CD4-positive, alpha-beta T cell (primary cell): ENCODE data around the gene HIRA. TPM values are rescaled to one million over a fixed set of nuclear protein-coding genes. Genes with fewer than 3 reads are reported as not detected.
"Not testable (repeated sequence)": the region's sequence is repeated elsewhere in the genome, so short reads cannot be mapped to it uniquely, and the experiment has no call there.

Experiments
- ATAC-seq: fragments of 200-7000 bp; cut with Tn5 transposase; one replicate; pipeline ENCODE4 v1.10.0; 2022; ENCODE audit warnings: mild to moderate bottlenecking; ENCODE audit not compliant: poor library complexity
- CTCF ChIA-PET: fragments of 350-600 bp; sonication (Branson Sonifier 250); formaldehyde crosslinking; loops from one replicate; lab custom pipeline; 2021; ENCODE audit warnings: antibody characterized with exemption, inconsistent platforms; lab: Charles Lee
- POLR2A ChIA-PET: fragments of 350-600 bp; sonication (Branson Sonifier 250); formaldehyde crosslinking; loops from one replicate; lab custom pipeline; 2021; ENCODE audit warnings: antibody characterized with exemption, inconsistent platforms; lab: Charles Lee
- DNase-seq, 14 experiments: peaks; one replicate each; pipeline ENCODE4 v3.0.0-alpha.2; 2013 to 2020; ENCODE audit warnings: mixed read lengths in 2 of 14
- H3K27ac ChIP-seq, 2 donors: one replicate each; pipeline versions ENCODE4 v1.5.1 to v1.7.0; 2013; ENCODE audit warnings: low read length in 2 of 2, low read depth in 1 of 2, mild to moderate bottlenecking in 1 of 2
- H3K27me3 ChIP-seq, 2 experiments: 1 replicate in 1 of 2; 2 replicates in 1 of 2; pipeline versions ENCODE4 v1.6.1 to v1.7.0; 2013; ENCODE audit warnings: low read length in 2 of 2, control low read depth in 1 of 2, mild to moderate bottlenecking in 1 of 2, moderate library complexity in 1 of 2; ENCODE audit not compliant: insufficient read depth in 2 of 2, control insufficient read depth in 1 of 2
- H3K36me3 ChIP-seq: one replicate; pipeline ENCODE4 v1.6.1; 2013; ENCODE audit warnings: low read length, control low read depth; ENCODE audit not compliant: insufficient read depth
- H3K4me1 ChIP-seq: one replicate; pipeline ENCODE4 v1.6.1; 2013; ENCODE audit warnings: low read length, control low read depth; ENCODE audit not compliant: insufficient read depth
- H3K4me3 ChIP-seq: one replicate; pipeline ENCODE4 v1.5.1; 2013; ENCODE audit warnings: mild to moderate bottlenecking, low read length, moderate library complexity
- H3K9me3 ChIP-seq, 2 experiments: 1 replicate in 1 of 2; 2 replicates in 1 of 2; pipeline versions ENCODE4 v1.6.1 to v1.7.0; 2013; ENCODE audit warnings: low read length in 2 of 2, mild to moderate bottlenecking in 2 of 2, control low read depth in 1 of 2, moderate library complexity in 1 of 2; ENCODE audit not compliant: control insufficient read depth in 1 of 2, insufficient read depth in 1 of 2
- H3K27ac Mint-ChIP-seq: one replicate; pipeline ENCODE4 v1.8.0; 2020; ENCODE audit warnings: mixed read lengths
- H3K27me3 Mint-ChIP-seq: one replicate; pipeline ENCODE4 v1.8.0; 2021; ENCODE audit warnings: mixed read lengths
- H3K36me3 Mint-ChIP-seq: one replicate; pipeline ENCODE4 v1.8.0; 2021; ENCODE audit warnings: low read depth, mixed read lengths
- H3K4me1 Mint-ChIP-seq: one replicate; pipeline ENCODE4 v1.8.0; 2021; ENCODE audit warnings: low read depth, mixed read lengths
- H3K4me3 Mint-ChIP-seq: one replicate; pipeline ENCODE4 v1.8.0; 2020; ENCODE audit warnings: mild to moderate bottlenecking, mixed read lengths
- H3K9me3 Mint-ChIP-seq: one replicate; pipeline ENCODE4 v1.8.0; 2020; ENCODE audit warnings: mixed read lengths
- CTCF ChIP-seq: fragments of 200-600 bp; IDR thresholded peaks from one replicate; pipeline ENCODE4 v1.8.0; 2022; ENCODE audit warnings: antibody characterized with exemption, mild to moderate bottlenecking
- intact Hi-C, 2 experiments: fragments of 100-400 bp; cut with DNase I in 1 of 2; cut with micrococcal nuclease in 1 of 2; formaldehyde crosslinking; loops; one replicate each; pipeline versions ENCODE4 v1.15.1 to v1.9.0; 2023 to 2025; cut with DNase I, micrococcal nuclease
- total RNA-seq, 174 experiments: library from RNA in 2 of 174; stranded (reverse) in 2 of 174; gene quantifications; one replicate each; pipeline ENCODE4 v1.2.3 and lab custom pipeline; 2021 to 2026

Gene HIRA
- total RNA-seq, 2 experiments from 2014 or later, result 15.2 to 15.5 TPM

DNA sequence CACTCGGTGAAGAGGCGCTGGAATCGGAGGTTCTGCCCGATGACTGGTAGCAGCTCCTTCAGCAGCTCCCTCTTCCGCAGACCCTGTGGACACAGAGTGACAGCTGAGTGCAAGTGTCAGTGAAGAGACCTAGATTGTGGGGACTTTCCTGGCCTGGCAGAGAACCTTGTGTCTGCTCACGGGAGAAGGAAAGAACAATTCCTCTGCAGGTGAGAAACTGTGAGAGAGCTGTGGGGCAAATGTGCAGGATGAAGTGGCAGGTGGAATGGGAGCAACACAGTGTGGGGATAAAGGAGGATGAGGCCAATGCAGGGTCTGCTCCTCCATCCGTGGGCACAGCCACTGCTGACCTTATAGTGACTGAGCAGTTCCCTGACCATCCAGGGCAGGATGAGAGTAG is 100.1 kb downstream of the HIRA start:
- H3K4me1 Mint-ChIP-seq, result no peaks in the 10 kb centered on the region
- Histone ChIP-seq H3K4me3 (no peak overlapping the region), H3K4me1 (no peaks in the 10 kb centered on the region), H3K9me3 (peaks cover 29 to 58% of the 10 kb centered on the region in 2 experiments), H3K36me3 (peaks cover 60% of the 10 kb centered on the region), H3K27ac (no peak overlapping the region), H3K27me3 (no peaks in the 10 kb centered on the region)
- peaks cover 86% of the 10 kb centered on the region for H3K36me3 Mint-ChIP-seq
- H3K9me3 Mint-ChIP-seq, result peaks cover 17% of the 10 kb centered on the region
- intact Hi-C loops, result no loop called here
- DNase-seq (no peak), ATAC-seq (no peak)
- no peak overlapping the region for H3K27ac Mint-ChIP-seq
- no peak for TF ChIP-seq CTCF
- no peaks in the 10 kb centered on the region for H3K27me3 Mint-ChIP-seq
- no peak overlapping the region for H3K4me3 Mint-ChIP-seq
- CTCF ChIA-PET, result no interaction called here
- POLR2A ChIA-PET, result no interaction called here

DNA sequence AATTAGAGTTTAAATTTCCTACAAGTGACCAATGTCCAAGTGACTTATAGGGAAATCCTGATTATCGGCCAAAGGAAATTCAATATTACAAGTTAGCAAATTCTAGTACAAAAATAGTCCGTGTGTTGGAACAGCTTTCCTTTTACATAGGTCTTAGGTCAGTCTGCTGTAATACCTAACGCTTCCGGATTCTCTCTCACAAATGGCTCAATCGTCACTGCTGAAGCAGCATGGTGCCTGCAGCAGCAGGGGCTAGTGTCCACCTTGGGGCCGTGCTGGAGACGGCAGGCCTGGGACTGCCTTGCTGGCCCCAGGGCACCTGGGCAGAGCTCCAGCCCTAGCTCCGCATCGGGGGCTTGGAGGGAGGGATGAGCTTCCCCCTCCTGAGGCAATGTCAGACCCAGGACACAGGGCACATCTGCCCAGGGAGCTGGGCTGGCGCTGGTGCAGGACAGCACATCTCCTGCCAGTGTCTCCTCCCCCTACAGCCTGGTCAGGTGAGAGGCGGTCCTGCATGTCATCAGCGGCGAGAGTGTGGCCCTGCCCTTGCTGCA is 100.6 kb downstream of the HIRA start:
- Histone ChIP-seq H3K27me3 (no peaks in the 10 kb centered on the region), H3K4me1 (no peaks in the 10 kb centered on the region), H3K4me3 (no peak overlapping the region), H3K36me3 (peaks cover 55% of the 10 kb centered on the region), H3K9me3 (peaks cover 24 to 56% of the 10 kb centered on the region in 2 experiments), H3K27ac (no peak overlapping the region)
- H3K9me3 Mint-ChIP-seq, result peaks cover 17% of the 10 kb centered on the region
- no peaks in the 10 kb centered on the region for H3K27me3 Mint-ChIP-seq
- intact Hi-C loops, result no loop called here
- no peak overlapping the region for H3K4me3 Mint-ChIP-seq
- no peaks in the 10 kb centered on the region for H3K4me1 Mint-ChIP-seq
- H3K27ac Mint-ChIP-seq, result no peak overlapping the region
- POLR2A ChIA-PET, result no interaction called here
- DNase-seq (no peak), ATAC-seq (no peak)
- CTCF ChIA-PET, result no interaction called here
- peaks cover 84% of the 10 kb centered on the region for H3K36me3 Mint-ChIP-seq
- TF ChIP-seq CTCF, result no peak

- POLR2A ChIA-PET, H3K4me1 ChIP-seq, H3K4me3 Mint-ChIP-seq, H3K27me3 Mint-ChIP-seq, H3K4me1 Mint-ChIP-seq, DNase-seq, H3K4me3 ChIP-seq, CTCF ChIA-PET, ATAC-seq, intact Hi-C loops, H3K27ac ChIP-seq, H3K27me3 ChIP-seq, H3K27ac Mint-ChIP-seq: not testable (repeated sequence)
- Histone ChIP-seq H3K9me3 (peaks cover 23 to 54% of the 10 kb centered on the region in 2 experiments), H3K36me3 (peaks cover 49% of the 10 kb centered on the region)
- peaks cover 14% of the 10 kb centered on the region for H3K9me3 Mint-ChIP-seq
- peaks cover 82% of the 10 kb centered on the region for H3K36me3 Mint-ChIP-seq
Measured at GRCh38 chr22:19330205-19330604, 101.3 kb downstream of the HIRA start.

- DNase-seq (no peak), ATAC-seq (no peak)
- no peak for TF ChIP-seq CTCF
- Histone ChIP-seq H3K27me3 (no peaks in the 10 kb centered on the region), H3K4me3 (no peak overlapping the region), H3K36me3 (peaks cover 43% of the 10 kb centered on the region), H3K9me3 (peaks cover 19 to 49% of the 10 kb centered on the region in 2 experiments), H3K4me1 (no peaks in the 10 kb centered on the region), H3K27ac (no peak overlapping the region)
- Mint-ChIP-seq H3K4me3 (no peak overlapping the region), H3K9me3 (peaks cover 18% of the 10 kb centered on the region), H3K4me1 (no peaks in the 10 kb centered on the region), H3K36me3 (peaks cover 81% of the 10 kb centered on the region), H3K27ac (no peak overlapping the region), H3K27me3 (no peaks in the 10 kb centered on the region)
- ChIA-PET CTCF (no interaction called here), POLR2A (no interaction called here)
- intact Hi-C loops, result no loop called here
Measured at GRCh38 chr22:19329454-19329853, 102.1 kb downstream of the HIRA start.
